Kidney (tissue), 14 donors: Measurements from ENCODE around the gene CIB2. TPM values are rescaled to one million over a fixed set of nuclear protein-coding genes. Genes with fewer than 3 reads are reported as not detected.

Experiments used
- DNase-seq, 5 donors: peaks; one replicate each; pipeline ENCODE4 v3.0.0-alpha.2; 2013 to 2020
- FAIRE-seq: peaks from 2 replicates; lab custom pipeline; 2012; peaks lifted over from hg19 to GRCh38; lab: Jason Lieb, UNC
- H3K27ac ChIP-seq, 2 donors: one replicate each; pipeline ENCODE4 v1.7.0; 2013; ENCODE audit warnings: low read depth in 2 of 2, low read length in 2 of 2, inconsistent platforms in 1 of 2
- H3K27me3 ChIP-seq: one replicate; pipeline ENCODE4 v1.7.1; 2013; ENCODE audit warnings: low read length, inconsistent platforms; ENCODE audit not compliant: control insufficient read depth, insufficient read depth
- H3K36me3 ChIP-seq, 3 donors: one replicate each; pipeline versions ENCODE4 v1.7.0 to v1.7.1; 2013; ENCODE audit warnings: low read length in 3 of 3, control low read depth in 1 of 3, inconsistent platforms in 1 of 3; ENCODE audit not compliant: insufficient read depth in 3 of 3, control insufficient read depth in 2 of 3
- H3K4me1 ChIP-seq, 3 donors: one replicate each; pipeline versions ENCODE4 v1.7.0 to v1.7.1; 2013; ENCODE audit warnings: low read length in 3 of 3, inconsistent platforms in 1 of 3, low read depth in 1 of 3; ENCODE audit not compliant: control insufficient read depth in 2 of 3, insufficient read depth in 2 of 3
- H3K4me3 ChIP-seq, 3 donors: one replicate each; pipeline versions ENCODE4 v1.7.0 to v1.8.1; 2013; ENCODE audit warnings: low read length in 3 of 3, control low read depth in 1 of 3, inconsistent platforms in 1 of 3
- H3K9ac ChIP-seq, 3 donors: one replicate each; pipeline versions ENCODE4 v1.7.0 to v1.7.1; 2013; ENCODE audit warnings: low read length in 3 of 3, control low read depth in 1 of 3, inconsistent platforms in 1 of 3
- H3K9me3 ChIP-seq, 3 donors: one replicate each; pipeline versions ENCODE4 v1.7.0 to v1.7.1; 2013; ENCODE audit warnings: low read length in 3 of 3, control low read depth in 1 of 3, inconsistent platforms in 1 of 3; ENCODE audit not compliant: control insufficient read depth in 2 of 3, insufficient read depth in 1 of 3
- intact Hi-C: fragments of 100-400 bp; cut with DNase I; formaldehyde crosslinking; loops from one replicate; pipeline ENCODE4 v1.11.1; 2022
- polyA plus RNA-seq: library from polyadenylated mRNA; stranded (reverse); fragments of 350-450 nt; fragmentation: Illumina TruSeq; extraction: RNeasy Lipid Tissue Mini Kit (QIAGEN cat#74804); gene quantifications from one replicate; pipeline ENCODE4 v1.2.3, GENCODE V29; 2014; ENCODE audit warnings: low read depth, low replicate concordance; ENCODE audit not compliant: insufficient read depth
- total RNA-seq: library from RNA; stranded (reverse); fragmentation: NEBNext Ultra II Directional; extraction: Animal tissue kit (Norgen Biotek cat#: 25700); gene quantifications from one replicate; pipeline ENCODE4 v1.2.1, GENCODE V29; 2021
- TF ChIP-seq, protein P1 (sequence below): IDR thresholded peaks from 3 replicates; pipeline ENCODE4 v1.5.1; 2012; ENCODE audit warnings: mild to moderate bottlenecking, moderate library complexity, borderline replicate concordance; ENCODE audit not compliant: insufficient read depth; ENCODE audit errors: extremely low read depth
- donor health status: control.
- donor health status: control.
- donor health status: control.
- donor health status: control.
- donor health status: control.
- donor health status: DM: yes; HTN: yes; CAD: no.
- donor health status: Normal renal cell carcinoma (clear cell type).

Gene CIB2
- total and polyA plus RNA-seq, 2 donors from 2014 or later: 13.7 to 29.9 TPM

DNA sequence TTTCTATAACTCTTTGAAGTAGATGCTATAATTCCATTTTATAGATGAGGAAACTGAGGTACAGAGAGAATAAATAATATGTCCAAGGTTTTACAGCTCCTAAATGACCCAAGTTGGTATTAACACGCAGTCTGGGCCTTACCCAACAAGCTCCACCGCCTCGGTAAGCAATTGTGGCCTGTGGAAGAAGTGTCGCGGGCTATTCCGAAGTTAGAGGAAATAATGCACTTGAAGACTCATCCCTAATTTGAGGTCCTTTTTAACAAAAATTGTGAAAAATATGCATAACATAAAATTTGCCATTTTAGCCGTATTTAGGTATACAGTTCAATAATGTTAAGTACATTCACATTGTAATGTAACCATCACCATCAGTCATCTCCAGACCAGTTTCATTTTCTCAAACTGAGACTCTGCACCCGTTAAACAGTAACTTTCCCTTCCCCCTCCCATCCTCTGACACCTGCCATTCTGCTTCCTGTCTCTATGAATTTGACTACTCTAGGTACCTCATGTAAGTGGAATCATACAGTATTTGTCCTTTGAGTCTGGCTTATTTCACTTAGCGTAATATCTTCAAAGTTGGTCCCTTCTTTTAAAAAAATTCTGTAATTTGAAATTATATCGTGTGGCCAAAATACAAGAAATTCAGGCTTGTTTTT is 36.1 kb upstream of the CIB2 start:
- TF ChIP-seq, protein P1, sequence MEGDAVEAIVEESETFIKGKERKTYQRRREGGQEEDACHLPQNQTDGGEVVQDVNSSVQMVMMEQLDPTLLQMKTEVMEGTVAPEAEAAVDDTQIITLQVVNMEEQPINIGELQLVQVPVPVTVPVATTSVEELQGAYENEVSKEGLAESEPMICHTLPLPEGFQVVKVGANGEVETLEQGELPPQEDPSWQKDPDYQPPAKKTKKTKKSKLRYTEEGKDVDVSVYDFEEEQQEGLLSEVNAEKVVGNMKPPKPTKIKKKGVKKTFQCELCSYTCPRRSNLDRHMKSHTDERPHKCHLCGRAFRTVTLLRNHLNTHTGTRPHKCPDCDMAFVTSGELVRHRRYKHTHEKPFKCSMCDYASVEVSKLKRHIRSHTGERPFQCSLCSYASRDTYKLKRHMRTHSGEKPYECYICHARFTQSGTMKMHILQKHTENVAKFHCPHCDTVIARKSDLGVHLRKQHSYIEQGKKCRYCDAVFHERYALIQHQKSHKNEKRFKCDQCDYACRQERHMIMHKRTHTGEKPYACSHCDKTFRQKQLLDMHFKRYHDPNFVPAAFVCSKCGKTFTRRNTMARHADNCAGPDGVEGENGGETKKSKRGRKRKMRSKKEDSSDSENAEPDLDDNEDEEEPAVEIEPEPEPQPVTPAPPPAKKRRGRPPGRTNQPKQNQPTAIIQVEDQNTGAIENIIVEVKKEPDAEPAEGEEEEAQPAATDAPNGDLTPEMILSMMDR: no peak
- no peak for DNase-seq
- H3K36me3 ChIP-seq: peaks cover 5 to 55% (median 37%) of the 10 kb centered on the region in 3 donors
- H3K4me1 ChIP-seq: no peaks in the 10 kb centered on the region
- no peak overlapping the region for H3K9ac ChIP-seq
- no peak for FAIRE-seq
- H3K27ac ChIP-seq: no peak overlapping the region
- intact Hi-C loops: no loop called here
- H3K4me3 ChIP-seq: no peak overlapping the region
- H3K27me3 ChIP-seq: no peaks in the 10 kb centered on the region
- no peaks in the 10 kb centered on the region for H3K9me3 ChIP-seq

DNA sequence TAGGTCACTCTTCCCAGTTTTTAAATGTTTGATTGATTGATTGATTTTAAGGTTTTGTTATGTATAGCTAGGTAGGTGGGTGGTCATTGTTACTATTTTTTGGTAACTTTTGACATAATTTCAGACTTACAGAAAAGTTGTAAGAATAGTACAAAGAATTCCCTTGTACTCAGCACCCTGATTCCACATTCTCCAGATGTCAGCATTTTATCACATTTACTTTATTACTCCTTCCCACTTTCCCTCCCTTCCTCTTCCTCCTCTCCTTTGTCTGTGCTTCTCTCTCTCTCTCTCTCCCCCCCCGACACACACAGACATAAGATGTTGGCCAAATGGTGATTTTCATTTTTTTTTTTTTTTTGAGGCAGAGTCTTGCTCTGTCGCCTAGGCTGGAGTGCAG is 32.8 kb upstream of the CIB2 start:
- no peak for DNase-seq
- Histone ChIP-seq H3K27ac (no peak overlapping the region), H3K36me3 (peaks cover 5 to 47% (median 36%) of the 10 kb centered on the region in 3 donors), H3K9ac (no peak overlapping the region), H3K27me3 (no peaks in the 10 kb centered on the region), H3K4me1 (no peaks in the 10 kb centered on the region), H3K4me3 (no peak overlapping the region), H3K9me3 (no peaks in the 10 kb centered on the region)
- TF ChIP-seq, protein P1: no peak
- FAIRE-seq: no peak
- intact Hi-C loops: no loop called here

DNA sequence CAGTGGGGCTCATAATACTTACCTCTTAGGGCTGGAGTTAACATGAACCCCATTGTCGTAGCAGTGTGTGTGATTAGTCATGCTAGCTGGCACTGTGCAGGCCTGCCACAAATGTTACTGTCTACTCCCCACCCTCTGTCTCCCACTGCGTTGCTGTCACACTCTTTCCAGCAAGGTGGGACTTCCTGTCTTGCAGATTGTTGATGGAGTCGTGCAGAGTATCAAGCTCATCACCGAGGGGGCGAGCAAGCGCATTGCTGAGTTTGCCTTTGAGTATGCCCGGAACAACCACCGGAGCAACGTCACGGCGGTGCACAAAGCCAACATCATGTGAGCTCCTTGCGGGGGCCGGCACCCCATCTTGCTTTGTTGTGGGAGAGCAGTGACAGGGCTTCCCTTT is 30.8 kb upstream of the CIB2 start:
- FAIRE-seq (no peak), DNase-seq (no peak)
- no peak overlapping the region for H3K9ac ChIP-seq
- no peaks in the 10 kb centered on the region for H3K9me3 ChIP-seq
- H3K36me3 ChIP-seq: peaks cover 5 to 42% (median 26%) of the 10 kb centered on the region in 3 donors
- H3K27ac ChIP-seq: no peak overlapping the region
- H3K4me3 ChIP-seq: no peak overlapping the region
- TF ChIP-seq, protein P1: no peak
- H3K4me1 ChIP-seq: no peaks in the 10 kb centered on the region
- no peaks in the 10 kb centered on the region for H3K27me3 ChIP-seq
- intact Hi-C loops: no loop called here
